HCT116 (cell line): Measurements from ENCODE around the gene DNAJC1. TPM values are rescaled to one million over a fixed set of nuclear protein-coding genes. Genes with fewer than 3 reads are reported as not detected.

ENCODE experiments used
- ATAC-seq: fragments of 200-7000 bp; cut with Tn5 transposase; 2 replicates; pipeline ENCODE4 v1.9.1; 2020; ENCODE audit warnings: mild to moderate bottlenecking, moderate library complexity
- BruUV-seq: library from RNA; stranded (reverse); fragments of 400-500 nt; replicated peaks from 2 replicates; lab custom pipeline; 2021; lab: Mats Ljungman, UMichigan
- CTCF ChIA-PET: fragments of 300-600 bp; sonication (Branson Sonifier 250); formaldehyde crosslinking; loops from one replicate; lab custom pipeline; 2021; ENCODE audit warnings: antibody characterized with exemption; lab: Charles Lee
- POLR2A ChIA-PET: fragments of 300-600, 350-600 bp; sonication (Branson Sonifier 250); formaldehyde crosslinking; loops from one replicate; lab custom pipeline; 2021; ENCODE audit warnings: antibody characterized with exemption; lab: Charles Lee
- RAD21 ChIA-PET, 2 experiments: fragments of 300-600 bp; sonication (Branson Sonifier 250); formaldehyde crosslinking; loops; one replicate each; lab custom pipeline; 2023; ENCODE audit warnings: low total read pairs in 2 of 2; ENCODE audit not compliant: uncharacterized antibody in 2 of 2, unreplicated experiment in 2 of 2, low non-redundant PET in 1 of 2; lab: Charles Lee
- DNase-seq: peaks from one replicate; pipeline ENCODE4 v3.0.0-alpha.2; 2010; ENCODE audit warnings: low read depth, low spot score
- H2AFZ ChIP-seq: fragments of 200-600 bp; shearing (Covaris generic), sonication (generic); 2 replicates; pipeline ENCODE4 v1.6.1; 2017; ENCODE audit warnings: low read depth, mixed run types, mixed read lengths, antibody characterized with exemption, low read length; ENCODE audit not compliant: poor library complexity, severe bottlenecking
- H3K27ac ChIP-seq: 2 replicates; pipeline ENCODE4 v1.5.1; 2012; ENCODE audit warnings: low read depth, low read length
- H3K27me3 ChIP-seq: fragments of 200-600 bp; sonication (generic); 2 replicates; pipeline ENCODE4 v1.6.1; 2016; ENCODE audit warnings: mixed run types, low read length, mixed read lengths; ENCODE audit not compliant: insufficient read depth
- H3K36me3 ChIP-seq, 2 experiments: fragments of 200-500 bp in 1 of 2; fragments of 200-600 bp in 1 of 2; sonication (Bioruptor generic) in 1 of 2; sonication (generic) in 1 of 2; 2 replicates each; pipeline versions ENCODE4 v1.5.1 to v1.6.1; 2014 to 2016; ENCODE audit warnings: low read length in 2 of 2, inconsistent platforms in 1 of 2, mixed read lengths in 1 of 2, mixed run types in 1 of 2; ENCODE audit not compliant: insufficient read depth in 2 of 2, control insufficient read depth in 1 of 2
- H3K4me1 ChIP-seq, 2 experiments: fragments of 200-600 bp in 1 of 2; sonication (generic) in 1 of 2; 2 replicates each; pipeline versions ENCODE4 v1.5.1 to v1.6.1; 2012 to 2017; ENCODE audit warnings: low read length in 2 of 2, inconsistent platforms in 1 of 2, mild to moderate bottlenecking in 1 of 2, mixed read lengths in 1 of 2, mixed run types in 1 of 2, moderate library complexity in 1 of 2; ENCODE audit not compliant: insufficient read depth in 2 of 2, control insufficient read depth in 1 of 2
- H3K4me2 ChIP-seq: fragments of 200-600 bp; sonication (generic); 2 replicates; pipeline ENCODE4 v1.6.1; 2017; ENCODE audit warnings: mixed run types, low read length, mixed read lengths
- H3K4me3 ChIP-seq, 2 experiments: fragments of 200-600 bp in 1 of 2; sonication (generic) in 1 of 2; replicated peaks in 1 of 2; 2 replicates each; pipeline ENCODE4 v1.5.1; 2011 to 2016; ENCODE audit warnings: low read length in 2 of 2, control low read depth in 1 of 2, low read depth in 1 of 2, mild to moderate bottlenecking in 1 of 2, mixed read lengths in 1 of 2, mixed run types in 1 of 2
- H3K79me2 ChIP-seq: fragments of 200-600 bp; sonication (generic); 2 replicates; pipeline ENCODE4 v1.6.1; 2017; ENCODE audit warnings: mild to moderate bottlenecking, mixed run types, low read length, moderate library complexity, mixed read lengths; ENCODE audit not compliant: insufficient read depth
- H3K9ac ChIP-seq: fragments of 200-600 bp; sonication (generic); 2 replicates; pipeline ENCODE4 v1.6.1; 2016; ENCODE audit warnings: low read length, mixed read lengths
- H3K9me2 ChIP-seq: fragments of 200-600 bp; sonication (generic), shearing (Covaris generic); 2 replicates; pipeline ENCODE4 v1.6.1; 2017; ENCODE audit warnings: mixed run types, mild to moderate bottlenecking, moderate library complexity; ENCODE audit not compliant: insufficient read depth
- H3K9me3 ChIP-seq, 2 experiments: fragments of 200-500 bp in 1 of 2; fragments of 200-600 bp in 1 of 2; sonication (Bioruptor generic) in 1 of 2; sonication (generic) in 1 of 2; 2 replicates each; pipeline ENCODE4 v1.6.1; 2014 to 2017; ENCODE audit warnings: low read length in 2 of 2, mixed read lengths in 2 of 2, inconsistent platforms in 1 of 2, low read depth in 1 of 2, mild to moderate bottlenecking in 1 of 2, mixed run types in 1 of 2, moderate library complexity in 1 of 2; ENCODE audit not compliant: control insufficient read depth in 1 of 2, insufficient read depth in 1 of 2
- H4K20me1 ChIP-seq: fragments of 200-600 bp; sonication (generic), shearing (Covaris generic); 2 replicates; pipeline ENCODE4 v1.6.1; 2017; ENCODE audit warnings: mixed run types, mild to moderate bottlenecking, moderate library complexity; ENCODE audit not compliant: insufficient read depth
- ATF3 ChIP-seq: IDR thresholded peaks from 2 replicates; pipeline ENCODE4 v1.6.1; 2012
- CTCF ChIP-seq, 3 experiments: fragments of 200-600 bp in 1 of 3; sonication (generic) in 1 of 3; IDR thresholded peaks in 2 of 3; conservative IDR thresholded peaks in 1 of 3; 2 replicates each; pipeline ENCODE4 v1.5.1; 2012 to 2017; ENCODE audit warnings: low read depth in 2 of 3, low read length in 2 of 3, antibody characterized with exemption in 1 of 3, borderline replicate concordance in 1 of 3, control low read depth in 1 of 3, mild to moderate bottlenecking in 1 of 3, mixed read lengths in 1 of 3, mixed run types in 1 of 3, moderate library complexity in 1 of 3; ENCODE audit not compliant: insufficient read depth in 1 of 3
- EGR1 ChIP-seq: IDR thresholded peaks from 2 replicates; pipeline ENCODE4 v1.6.1; 2012; ENCODE audit warnings: low read depth
- EZH2 ChIP-seq: fragments of 200-600 bp; sonication (generic); IDR thresholded peaks from 2 replicates; pipeline ENCODE4 v1.6.1; 2017; ENCODE audit warnings: antibody characterized with exemption, mixed run types
- POLR2A ChIP-seq: IDR thresholded peaks from 2 replicates; pipeline ENCODE4 v1.7.0; 2011; ENCODE audit warnings: borderline replicate concordance; ENCODE audit not compliant: insufficient read depth, insufficient read length; ENCODE audit errors: extremely low read depth
- POLR2AphosphoS5 ChIP-seq: IDR thresholded peaks from 2 replicates; pipeline ENCODE4 v1.6.1; 2011; ENCODE audit warnings: mild to moderate bottlenecking, low read depth, low read length, moderate library complexity
- REST ChIP-seq: IDR thresholded peaks from 2 replicates; pipeline ENCODE4 v1.6.1; 2012; ENCODE audit warnings: low read depth
- SIN3A ChIP-seq: IDR thresholded peaks from 2 replicates; pipeline ENCODE4 v1.6.1; 2012; ENCODE audit warnings: low read depth
- SRF ChIP-seq: IDR thresholded peaks from 2 replicates; pipeline ENCODE4 v1.6.1; 2012; ENCODE audit warnings: low read depth
- ZFX ChIP-seq: fragments of 450-650 bp; IDR thresholded peaks from 2 replicates; pipeline ENCODE4 v1.6.1; 2017
- ZNF274 ChIP-seq: fragments of 200-500 bp; sonication (Bioruptor generic); IDR thresholded peaks from 2 replicates; pipeline ENCODE4 v1.6.1; 2014; ENCODE audit warnings: mild to moderate bottlenecking, low read depth, low read length, inconsistent platforms
- intact Hi-C: fragments of 100-400 bp; cut with micrococcal nuclease; formaldehyde crosslinking; loops from 2 replicates; pipeline ENCODE4 v1.10.0; 2022
- total RNA-seq: library from RNA; stranded (reverse); gene quantifications from one replicate; pipeline ENCODE4 v1.2.1, GENCODE V29; 2021; ENCODE audit not compliant: unreplicated experiment

Gene DNAJC1
- total RNA-seq, 1 experiment from 2014 or later = 17.9 TPM

GRCh38 chr10:21832821-21833130 lies 170.8 kb downstream of the DNAJC1 start:
- no TSS peak for BruUV-seq
- no peak overlapping the region for H2AFZ ChIP-seq
- POLR2A ChIA-PET = no interaction called here
- no peak for ATAC-seq
- H3K9ac ChIP-seq = no peak overlapping the region
- H3K9me3 ChIP-seq = peaks cover 0 to 4% of the 10 kb centered on the region in 2 experiments; a peak in 1 of 4 replicates
- no peaks in the 10 kb centered on the region for H4K20me1 ChIP-seq
- no peak for DNase-seq
- intact Hi-C loops = no loop called here
- no peak overlapping the region for H3K4me2 ChIP-seq
- no peak overlapping the region for H3K4me3 ChIP-seq
- H3K27me3 ChIP-seq = no peaks in the 10 kb centered on the region
- H3K36me3 ChIP-seq = no peaks in the 10 kb centered on the region
- RAD21 ChIA-PET = no interaction called here
- no peak overlapping the region for H3K27ac ChIP-seq
- TF ChIP-seq CTCF (IDR thresholded peaks at IDR 0.05 in 2 of 3, conservative IDR thresholded peaks at IDR 0.05 in 1 of 3; ENCODE audit: borderline replicate concordance in 1 of 3, insufficient read depth in 1 of 3, low read depth in 2 of 3, low read length in 2 of 3) = no peak
- TF ChIP-seq, all 23 proteins: peak for 0
- H3K79me2 ChIP-seq = no peaks in the 10 kb centered on the region
- no peaks in the 10 kb centered on the region for H3K4me1 ChIP-seq
- CTCF ChIA-PET = no interaction called here
- no peaks in the 10 kb centered on the region for H3K9me2 ChIP-seq

GRCh38 chr10:21831986-21832820 lies 171.3 kb downstream of the DNAJC1 start:
- H3K4me3 ChIP-seq = no peak overlapping the region
- H4K20me1 ChIP-seq = no peaks in the 10 kb centered on the region
- DNase-seq (no peak), ATAC-seq (no peak)
- no TSS peak for BruUV-seq
- no peaks in the 10 kb centered on the region for H3K79me2 ChIP-seq
- H3K36me3 ChIP-seq = no peaks in the 10 kb centered on the region
- POLR2A ChIA-PET = no interaction called here
- no peaks in the 10 kb centered on the region for H3K9me2 ChIP-seq
- intact Hi-C loops = no loop called here
- CTCF ChIA-PET = no interaction called here
- no peak overlapping the region for H3K9ac ChIP-seq
- no peak overlapping the region for H3K27ac ChIP-seq
- no peak overlapping the region for H3K4me2 ChIP-seq
- H3K9me3 ChIP-seq = peaks cover 0 to 9% of the 10 kb centered on the region in 2 experiments; a peak in 1 of 4 replicates
- H2AFZ ChIP-seq = no peak overlapping the region
- H3K27me3 ChIP-seq = no peaks in the 10 kb centered on the region
- no peaks in the 10 kb centered on the region for H3K4me1 ChIP-seq
- RAD21 ChIA-PET = no interaction called here
- no peak for TF ChIP-seq ZNF274
- no peak for TF ChIP-seq ZFX
- TF ChIP-seq POLR2A = no peak
- no peak for TF ChIP-seq EZH2
- no peak for TF ChIP-seq EGR1
- no peak for TF ChIP-seq SIN3A
- TF ChIP-seq SRF = no peak
- TF ChIP-seq POLR2AphosphoS5 = no peak
- TF ChIP-seq ATF3 = no peak
- TF ChIP-seq REST = no peak
